Glomerular visceral epithelial cell (primary cell): Measurements from ENCODE around the gene HOXD8.

Source experiments
- DNase-seq: peaks from one replicate; pipeline ENCODE4 v3.0.0-alpha.2; 2016; ENCODE audit errors: extremely low spot score

HOXD8 gene

GRCh38 chr2:176090862-176091261, 38.6 kb upstream of the HOXD8 start:
- no peak for DNase-seq

GRCh38 chr2:176091329-176092258, 37.9 kb upstream of the HOXD8 start:
- no peak for DNase-seq

- DNase-seq: no peak
Measured at GRCh38 chr2:176092270-176093144, 37.0 kb upstream of the HOXD8 start, which contains the start of gene HOXD13. Gene HOXD13, plus strand, starts transcription at chr2:176092721. Its CDS starts 170 bp downstream, at chr2:176092891.

GRCh38 chr2:176093145-176093897, 36.2 kb upstream of the HOXD8 start:
- DNase-seq: no peak

GRCh38 chr2:176093898-176094249, 35.6 kb upstream of the HOXD8 start:
- no peak for DNase-seq

- no peak for DNase-seq
Measured at GRCh38 chr2:176094349-176094748, 35.2 kb upstream of the HOXD8 start.

GRCh38 chr2:176095421-176095820, 34.1 kb upstream of the HOXD8 start:
- DNase-seq: no peak

- DNase-seq: no peak
Measured at GRCh38 chr2:176096243-176096985, 33.1 kb upstream of the HOXD8 start.

GRCh38 chr2:176096986-176097819, 32.3 kb upstream of the HOXD8 start:
- peak; percentile 81 for DNase-seq

- no peak for DNase-seq
Measured at GRCh38 chr2:176097820-176098365, 31.6 kb upstream of the HOXD8 start.

- no peak for DNase-seq
Measured at GRCh38 chr2:176098366-176099158, 30.9 kb upstream of the HOXD8 start.

- DNase-seq: no peak
Measured at GRCh38 chr2:176099159-176099727, 30.3 kb upstream of the HOXD8 start.

GRCh38 chr2:176099728-176100546, 29.6 kb upstream of the HOXD8 start, which contains the start of gene HOXD12:
Gene HOXD12, plus strand, starts transcription at chr2:176099795. Its CDS starts 7 bp downstream, at chr2:176099802.
- DNase-seq: no peak

- DNase-seq: no peak
Measured at GRCh38 chr2:176100547-176101140, 28.9 kb upstream of the HOXD8 start.

GRCh38 chr2:176101216-176101830, 28.2 kb upstream of the HOXD8 start:
- no peak for DNase-seq

GRCh38 chr2:176101842-176102241, 27.7 kb upstream of the HOXD8 start:
- DNase-seq: no peak

- no peak for DNase-seq
Measured at GRCh38 chr2:176102309-176102866, 27.1 kb upstream of the HOXD8 start.
